ENCODE measurements around the gene ENKD1. TPM values are rescaled to one million over a fixed set of nuclear protein-coding genes. Genes with fewer than 3 reads are reported as not detected.

Gene ENKD1
- total RNA-seq, 2 donors from 2014 or later, result 19.0 to 21.2 TPM

- TF ChIP-seq, protein P1, sequence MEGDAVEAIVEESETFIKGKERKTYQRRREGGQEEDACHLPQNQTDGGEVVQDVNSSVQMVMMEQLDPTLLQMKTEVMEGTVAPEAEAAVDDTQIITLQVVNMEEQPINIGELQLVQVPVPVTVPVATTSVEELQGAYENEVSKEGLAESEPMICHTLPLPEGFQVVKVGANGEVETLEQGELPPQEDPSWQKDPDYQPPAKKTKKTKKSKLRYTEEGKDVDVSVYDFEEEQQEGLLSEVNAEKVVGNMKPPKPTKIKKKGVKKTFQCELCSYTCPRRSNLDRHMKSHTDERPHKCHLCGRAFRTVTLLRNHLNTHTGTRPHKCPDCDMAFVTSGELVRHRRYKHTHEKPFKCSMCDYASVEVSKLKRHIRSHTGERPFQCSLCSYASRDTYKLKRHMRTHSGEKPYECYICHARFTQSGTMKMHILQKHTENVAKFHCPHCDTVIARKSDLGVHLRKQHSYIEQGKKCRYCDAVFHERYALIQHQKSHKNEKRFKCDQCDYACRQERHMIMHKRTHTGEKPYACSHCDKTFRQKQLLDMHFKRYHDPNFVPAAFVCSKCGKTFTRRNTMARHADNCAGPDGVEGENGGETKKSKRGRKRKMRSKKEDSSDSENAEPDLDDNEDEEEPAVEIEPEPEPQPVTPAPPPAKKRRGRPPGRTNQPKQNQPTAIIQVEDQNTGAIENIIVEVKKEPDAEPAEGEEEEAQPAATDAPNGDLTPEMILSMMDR (conservative IDR thresholded peaks at IDR 0.05), result no peak
- H3K27me3 ChIP-seq (ENCODE audit: control insufficient read depth, insufficient read depth, low read length, poor library complexity, severe bottlenecking), result no peaks in the 10 kb centered on the region
- no peaks in the 10 kb centered on the region for H3K9me3 ChIP-seq (ENCODE audit: control insufficient read depth, low read length)
- H3K9ac ChIP-seq (ENCODE audit: extremely low read depth, low read length, poor library complexity, severe bottlenecking), result no peak overlapping the region
- WGBS, 2 experiments (ENCODE audit: insufficient coverage in 1 of 2, insufficient read length in 1 of 2), result 88 to 100% methylated on average over 1 of the region's 1 CpG
- H3K36me3 ChIP-seq (ENCODE audit: control insufficient read depth, insufficient read depth, low read length), result peaks cover 3% of the 10 kb centered on the region
- Mint-ChIP-seq H3K27ac (peak overlapping the region; percentile 84), H3K27me3 (ENCODE audit: insufficient read depth) (no peaks in the 10 kb centered on the region), H3K4me3 (no peak overlapping the region), H3K9me3 (no peaks in the 10 kb centered on the region), H3K4me1 (no peaks in the 10 kb centered on the region), H3K36me3 (ENCODE audit: low read depth) (peaks cover 12% of the 10 kb centered on the region)
- no peak overlapping the region for H3K27ac ChIP-seq (ENCODE audit: low read depth, low read length)
- peak; percentile 73 for DNase-seq
- H3K4me1 ChIP-seq (ENCODE audit: control insufficient read depth, insufficient read depth, low read length), result no peaks in the 10 kb centered on the region
- H3K4me3 ChIP-seq (ENCODE audit: low read length), result no peak overlapping the region
Measured at GRCh38 chr16:67677712-67678111, 11.2 kb upstream of the ENKD1 start.

DNA sequence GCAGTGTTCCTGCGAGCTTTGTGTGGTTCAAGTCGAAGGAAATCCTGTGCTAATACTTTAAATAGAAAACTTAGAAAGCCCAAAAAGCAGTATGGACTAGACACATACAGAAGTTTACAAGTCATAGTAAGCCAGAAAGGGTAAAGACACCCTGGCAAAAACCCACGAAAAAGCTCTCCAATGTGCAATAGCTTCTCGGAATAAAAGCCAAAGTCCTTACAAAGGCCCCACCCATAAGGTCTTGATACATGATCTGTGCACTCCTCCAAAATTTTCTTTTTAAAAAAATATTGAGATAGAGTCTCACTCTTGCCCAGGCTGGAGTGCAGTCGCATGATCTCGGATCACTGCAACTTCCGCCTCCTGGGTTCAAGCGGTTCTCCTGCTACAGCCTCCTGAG is 10.4 kb upstream of the ENKD1 start:
- Mint-ChIP-seq H3K27ac (no peak overlapping the region), H3K4me1 (no peaks in the 10 kb centered on the region), H3K9me3 (no peaks in the 10 kb centered on the region), H3K36me3 (ENCODE audit: low read depth) (peaks cover 12% of the 10 kb centered on the region), H3K27me3 (ENCODE audit: insufficient read depth) (no peaks in the 10 kb centered on the region), H3K4me3 (no peak overlapping the region)
- Histone ChIP-seq H3K27me3 (ENCODE audit: control insufficient read depth, insufficient read depth, low read length, poor library complexity, severe bottlenecking) (no peaks in the 10 kb centered on the region), H3K36me3 (ENCODE audit: control insufficient read depth, insufficient read depth, low read length) (peaks cover 3% of the 10 kb centered on the region), H3K9ac (ENCODE audit: extremely low read depth, low read length, poor library complexity, severe bottlenecking) (no peak overlapping the region), H3K4me1 (ENCODE audit: control insufficient read depth, insufficient read depth, low read length) (no peaks in the 10 kb centered on the region), H3K4me3 (ENCODE audit: low read length) (no peak overlapping the region), H3K9me3 (ENCODE audit: control insufficient read depth, low read length) (no peaks in the 10 kb centered on the region), H3K27ac (ENCODE audit: low read depth, low read length) (no peak overlapping the region)
- peak; percentile 8 for DNase-seq
- WGBS, 2 experiments (ENCODE audit: insufficient coverage in 1 of 2, insufficient read length in 1 of 2), result 91 to 95% methylated on average over 6 to 8 of the region's 8 CpGs
- TF ChIP-seq, protein P1 (conservative IDR thresholded peaks at IDR 0.05), result no peak

DNA sequence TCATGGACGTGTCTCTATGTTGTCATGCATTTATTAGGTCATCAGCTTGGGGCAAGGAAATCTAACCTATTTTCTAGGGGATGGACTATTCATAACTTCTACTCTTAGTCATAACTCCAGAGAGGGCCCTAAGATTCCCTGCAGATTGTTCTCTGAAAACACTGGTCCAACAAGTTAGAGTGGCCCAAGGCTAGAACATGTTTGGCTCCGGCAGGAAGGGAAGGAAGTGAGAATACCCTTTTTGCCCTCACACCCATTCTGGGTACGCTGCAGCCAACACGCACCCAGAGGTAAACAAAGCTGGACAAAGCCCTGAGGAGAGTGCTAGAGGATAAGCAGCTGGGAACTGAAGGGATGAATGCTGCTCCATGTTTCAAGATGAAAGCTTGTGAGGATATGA is 10.0 kb upstream of the ENKD1 start:
- H3K27me3 ChIP-seq (ENCODE audit: control insufficient read depth, insufficient read depth, low read length, poor library complexity, severe bottlenecking), result no peaks in the 10 kb centered on the region
- H3K27me3 Mint-ChIP-seq (ENCODE audit: insufficient read depth), result no peaks in the 10 kb centered on the region
- no peaks in the 10 kb centered on the region for H3K4me1 ChIP-seq (ENCODE audit: control insufficient read depth, insufficient read depth, low read length)
- TF ChIP-seq, protein P1 (conservative IDR thresholded peaks at IDR 0.05), result no peak
- no peaks in the 10 kb centered on the region for H3K4me1 Mint-ChIP-seq
- H3K36me3 ChIP-seq (ENCODE audit: control insufficient read depth, insufficient read depth, low read length), result peaks cover 3% of the 10 kb centered on the region
- H3K36me3 Mint-ChIP-seq (ENCODE audit: low read depth), result peaks cover 12% of the 10 kb centered on the region
- no peak for DNase-seq
- H3K27ac ChIP-seq (ENCODE audit: low read depth, low read length), result no peak overlapping the region
- H3K9me3 Mint-ChIP-seq, result no peaks in the 10 kb centered on the region
- 95 to 100% methylated on average over 1 to 4 of the region's 4 CpGs for WGBS, 2 experiments (ENCODE audit: insufficient coverage in 1 of 2, insufficient read length in 1 of 2)
- no peaks in the 10 kb centered on the region for H3K9me3 ChIP-seq (ENCODE audit: control insufficient read depth, low read length)
- H3K9ac ChIP-seq (ENCODE audit: extremely low read depth, low read length, poor library complexity, severe bottlenecking), result no peak overlapping the region
- H3K27ac Mint-ChIP-seq, result no peak overlapping the region
- no peak overlapping the region for H3K4me3 Mint-ChIP-seq
- H3K4me3 ChIP-seq (ENCODE audit: low read length), result no peak overlapping the region

Measured in endodermal cell (in vitro differentiated cells).